Measurements from ENCODE around the gene FGGY. TPM values are rescaled to one million over a fixed set of nuclear protein-coding genes. Genes with fewer than 3 reads are reported as not detected.

FGGY gene
- total RNA-seq, 2 donors from 2014 or later, result 12.4 to 17.9 TPM

DNA sequence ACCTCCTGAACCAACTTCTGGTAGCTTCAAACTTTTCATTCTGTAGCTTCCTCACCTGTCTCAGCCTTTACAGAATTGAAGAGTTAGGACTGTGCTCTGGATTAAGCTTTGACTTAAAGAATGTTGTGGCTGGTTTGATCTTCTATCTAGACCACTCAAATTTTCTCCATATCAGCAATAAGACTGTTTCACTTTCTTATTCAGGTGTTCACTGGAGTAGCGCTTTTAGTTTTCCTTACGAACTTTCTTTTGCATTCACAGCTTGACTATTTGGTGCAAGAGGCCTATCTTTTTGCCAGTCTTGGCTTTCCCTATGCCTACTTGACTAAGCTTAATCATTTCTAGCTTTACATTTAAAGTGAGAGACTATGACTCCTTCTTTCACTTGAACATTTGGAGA lies 31.5 kb downstream of the FGGY start:
- peak overlapping the region; percentile 17 for H3K27ac Mint-ChIP-seq
- H3K27me3 Mint-ChIP-seq (ENCODE audit: low read depth), result no peaks in the 10 kb centered on the region
- peak; percentile 51 to 53 for ATAC-seq (replicated peaks in 1 of 2)

DNA sequence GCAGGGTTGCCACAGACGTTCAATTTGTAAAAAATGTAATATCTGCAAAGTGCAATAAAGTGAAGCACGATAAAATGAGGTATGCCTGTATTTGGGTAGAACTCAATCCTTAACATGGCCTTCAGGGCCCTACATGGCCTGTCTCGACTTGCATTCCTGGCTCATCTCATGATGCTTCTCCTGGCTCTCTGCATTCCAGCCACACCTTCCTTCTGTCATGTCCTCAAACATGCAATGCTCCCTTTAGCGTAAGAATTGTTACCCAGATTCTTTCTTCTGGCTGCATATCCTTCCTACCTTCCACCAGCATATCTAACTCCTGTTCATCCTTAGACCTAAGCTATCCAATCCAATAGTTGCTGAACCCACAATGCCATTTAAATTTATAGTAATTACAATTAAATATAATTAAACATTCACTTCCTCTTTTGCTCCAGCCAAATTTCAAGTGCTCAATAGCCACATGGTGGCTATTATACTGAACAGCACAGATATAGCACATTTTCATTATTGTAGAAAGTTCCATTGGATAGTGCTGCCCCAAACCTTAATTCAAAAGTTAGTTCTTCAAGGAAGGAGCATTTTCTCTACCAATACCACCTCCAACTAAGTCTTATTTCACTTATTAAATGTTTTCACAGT lies 32.6 kb downstream of the FGGY start:
- peaks cover 10% of the 10 kb centered on the region in 2 donors for H3K36me3 Mint-ChIP-seq (ENCODE audit: insufficient read depth in 2 of 2)
- H3K27me3 Mint-ChIP-seq (ENCODE audit: low read depth), result no peaks in the 10 kb centered on the region
- no peak overlapping the region for H3K27ac Mint-ChIP-seq
- H3K4me3 Mint-ChIP-seq, result no peak overlapping the region
- H3K9me3 Mint-ChIP-seq, result peaks cover 0 to 1% of the 10 kb centered on the region in 2 donors
- no peak for DNase-seq
- peaks cover 40% of the 10 kb centered on the region for H3K4me1 Mint-ChIP-seq (ENCODE audit: low read depth)
- no peak for ATAC-seq (replicated peaks in 1 of 2)

More for the DNA sequence above, 31.5 kb downstream of the FGGY start:
- H3K9me3 Mint-ChIP-seq, result peaks cover 0 to 1% of the 10 kb centered on the region in 2 donors
- DNase-seq, result no peak
- H3K36me3 Mint-ChIP-seq (ENCODE audit: insufficient read depth in 2 of 2), result peaks cover 6 to 12% of the 10 kb centered on the region in 2 donors
- peaks cover 30% of the 10 kb centered on the region for H3K4me1 Mint-ChIP-seq (ENCODE audit: low read depth)
- H3K4me3 Mint-ChIP-seq, result peak overlapping the region in 1 of 2 donors; percentile 50

DNA sequence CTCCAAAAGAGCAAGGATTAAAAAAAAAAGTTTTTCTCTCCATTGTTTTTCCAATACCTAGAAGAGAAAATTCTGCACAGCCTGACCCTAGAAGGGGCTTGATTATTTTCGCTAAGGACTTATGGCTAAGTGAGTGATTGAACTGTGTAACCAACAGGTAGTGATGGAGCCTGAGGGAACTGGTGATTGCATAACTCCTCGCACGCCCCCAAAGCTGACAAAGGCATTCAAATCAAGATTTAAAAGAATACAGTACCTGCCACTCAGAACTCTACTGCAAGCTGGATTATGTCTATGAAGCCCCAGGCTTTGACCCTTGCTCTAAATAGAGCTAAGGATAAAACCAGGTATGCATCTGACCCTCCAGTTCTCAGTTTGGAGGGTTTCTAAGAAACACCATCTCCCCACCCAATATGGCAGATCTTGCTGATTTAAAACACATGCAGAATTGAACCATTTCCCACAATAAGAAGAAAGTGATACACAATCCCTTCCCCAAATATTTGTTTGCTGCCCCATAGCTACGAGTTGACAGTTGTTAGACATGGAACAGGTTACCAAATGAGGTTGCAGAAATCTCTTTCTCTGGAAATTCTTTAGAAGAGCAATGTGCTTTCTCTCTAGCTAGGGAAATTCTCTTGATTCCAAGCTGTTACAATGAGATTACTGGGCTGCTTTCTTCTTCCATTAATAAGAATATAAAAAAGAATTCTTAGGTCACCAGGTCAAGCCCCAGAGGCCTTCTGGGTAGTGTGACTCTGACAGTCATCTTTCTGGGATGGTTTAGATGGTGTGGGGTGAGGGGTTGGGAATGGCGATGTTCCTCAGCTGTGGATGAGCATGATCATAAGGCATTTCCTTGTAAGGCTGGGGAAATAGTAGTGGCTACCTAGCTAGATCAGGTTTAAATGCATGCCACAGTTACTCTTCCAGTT lies 35.1 kb downstream of the FGGY start:
- ATAC-seq (replicated peaks in 1 of 2) (no peak), DNase-seq (no peak)
- Mint-ChIP-seq H3K27ac (peak overlapping the region; percentile 61), H3K4me1 (ENCODE audit: low read depth) (peaks cover 40% of the 10 kb centered on the region), H3K9me3 (no peaks in the 10 kb centered on the region), H3K27me3 (ENCODE audit: low read depth) (no peaks in the 10 kb centered on the region), H3K36me3 (ENCODE audit: insufficient read depth in 2 of 2) (peaks cover 4 to 7% of the 10 kb centered on the region in 2 donors), H3K4me3 (no peak overlapping the region)

DNA sequence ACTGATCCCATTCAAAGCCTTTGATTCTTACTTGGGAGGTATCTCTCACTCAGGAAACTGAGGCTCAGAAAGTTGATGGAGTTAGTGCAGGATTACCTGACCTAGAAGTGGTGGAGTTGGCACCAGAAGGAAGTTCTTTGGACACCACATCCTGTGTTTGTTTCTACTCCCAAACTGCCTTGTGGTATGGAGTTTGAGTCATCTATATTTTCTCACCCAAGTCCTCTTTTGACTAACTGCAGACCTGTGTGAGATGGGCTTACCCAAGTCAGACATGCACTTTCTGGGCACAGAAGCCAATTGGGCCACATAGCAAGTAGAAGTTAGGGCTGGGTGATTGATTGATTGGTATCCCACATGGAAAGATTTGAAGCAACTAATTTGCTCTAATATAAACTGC lies 36.1 kb downstream of the FGGY start:
- H3K27ac Mint-ChIP-seq, result peak overlapping the region; percentile 61
- H3K4me3 Mint-ChIP-seq, result peak overlapping the region; percentile 9 to 36
- H3K27me3 Mint-ChIP-seq (ENCODE audit: low read depth), result no peaks in the 10 kb centered on the region
- peaks cover 35% of the 10 kb centered on the region for H3K4me1 Mint-ChIP-seq (ENCODE audit: low read depth)
- peak; percentile 90 to 91 for ATAC-seq (replicated peaks in 1 of 2)
- H3K9me3 Mint-ChIP-seq, result no peaks in the 10 kb centered on the region
- DNase-seq, result peak; percentile 50 to 54
- peaks cover 0 to 7% of the 10 kb centered on the region in 2 donors for H3K36me3 Mint-ChIP-seq (ENCODE audit: insufficient read depth in 2 of 2)

DNA sequence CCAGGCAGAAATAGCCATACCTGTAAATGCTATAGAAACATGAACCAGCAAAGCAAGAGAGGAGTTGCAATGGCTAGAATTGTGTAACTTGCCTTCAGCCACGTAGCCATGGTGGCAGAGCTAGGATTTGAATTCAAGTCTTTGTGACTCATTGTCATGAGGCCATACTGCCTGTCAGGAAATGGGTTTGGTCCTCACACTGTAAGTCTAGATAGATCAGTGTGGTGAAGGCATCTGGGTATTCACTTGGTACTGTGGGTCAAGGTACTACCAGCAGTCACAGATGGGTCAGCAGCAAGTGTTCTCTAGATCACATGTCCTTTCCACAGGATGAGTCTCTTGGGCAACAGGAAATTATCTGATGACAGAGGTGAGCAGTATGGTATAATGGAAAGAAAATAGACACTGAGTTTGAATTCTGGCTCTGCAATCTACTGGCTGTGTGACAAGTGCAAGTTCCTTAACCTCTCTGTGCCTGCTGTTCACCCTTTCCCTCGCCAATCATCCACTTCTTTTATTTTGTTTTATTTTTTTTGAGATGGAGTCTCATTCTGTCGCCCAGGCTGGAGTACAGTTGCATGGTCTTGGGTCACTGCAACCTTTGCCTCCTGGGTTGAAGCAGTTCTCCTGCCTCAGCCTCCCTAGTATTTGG lies 36.9 kb downstream of the FGGY start:
- Mint-ChIP-seq H3K9me3 (no peaks in the 10 kb centered on the region), H3K4me1 (ENCODE audit: low read depth) (peaks cover 28% of the 10 kb centered on the region), H3K27ac (peak overlapping the region; percentile 61), H3K4me3 (peak overlapping the region; percentile 9 to 36), H3K36me3 (ENCODE audit: insufficient read depth in 2 of 2) (peaks cover 0 to 7% of the 10 kb centered on the region in 2 donors), H3K27me3 (ENCODE audit: low read depth) (no peaks in the 10 kb centered on the region)
- DNase-seq (peak; percentile 20 to 28), ATAC-seq (replicated peaks in 1 of 2) (peak; percentile 75 to 83)

DNA sequence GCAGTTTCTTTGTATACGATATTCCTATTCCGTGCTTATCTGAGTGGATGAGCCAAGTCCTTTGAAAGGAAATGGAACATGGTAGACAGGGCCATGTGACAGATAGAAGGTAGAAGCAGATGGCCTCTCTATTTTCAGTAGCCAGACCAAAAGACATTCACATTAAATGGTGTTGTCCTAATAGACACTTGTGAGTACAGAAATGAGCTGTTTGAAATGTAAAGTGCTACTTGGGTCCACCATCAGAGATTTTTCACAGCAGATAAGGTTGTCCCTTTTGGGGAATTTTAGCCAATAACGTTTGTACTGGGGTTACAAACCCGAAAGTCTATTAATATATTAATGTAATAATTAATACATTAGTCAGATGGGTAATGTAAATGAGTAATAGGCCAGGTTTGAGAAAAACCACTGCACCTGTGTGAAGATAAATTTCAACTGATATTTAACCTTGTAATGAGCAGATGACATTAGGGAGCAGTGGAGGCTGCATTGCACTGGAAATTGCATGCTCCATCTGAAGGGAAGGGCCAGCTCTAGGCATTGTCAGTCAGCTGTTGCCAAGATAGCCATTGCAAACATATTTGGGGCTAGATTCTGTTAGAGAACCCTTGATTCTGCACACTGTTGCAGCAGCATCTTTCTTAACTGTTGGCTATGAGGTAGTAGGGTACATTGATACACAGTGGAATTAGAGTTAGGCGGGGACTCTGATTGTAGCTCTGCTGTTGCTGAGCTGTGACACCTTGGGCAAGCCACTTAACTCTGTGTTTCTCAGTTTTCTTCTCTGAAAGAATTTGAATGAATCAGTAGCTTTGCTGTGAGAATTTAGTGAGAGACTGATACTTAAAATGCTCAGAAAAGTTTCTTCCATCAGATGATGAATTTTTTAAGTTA lies 43.8 kb downstream of the FGGY start:
- peaks cover 8% of the 10 kb centered on the region for H3K4me1 Mint-ChIP-seq (ENCODE audit: low read depth)
- no peak for ATAC-seq (replicated peaks in 1 of 2)
- no peak overlapping the region for H3K4me3 Mint-ChIP-seq
- H3K36me3 Mint-ChIP-seq (ENCODE audit: insufficient read depth in 2 of 2), result no peaks in the 10 kb centered on the region
- no peak overlapping the region for H3K27ac Mint-ChIP-seq
- H3K27me3 Mint-ChIP-seq (ENCODE audit: low read depth), result no peaks in the 10 kb centered on the region
- H3K9me3 Mint-ChIP-seq, result no peaks in the 10 kb centered on the region
- no peak for DNase-seq

DNA sequence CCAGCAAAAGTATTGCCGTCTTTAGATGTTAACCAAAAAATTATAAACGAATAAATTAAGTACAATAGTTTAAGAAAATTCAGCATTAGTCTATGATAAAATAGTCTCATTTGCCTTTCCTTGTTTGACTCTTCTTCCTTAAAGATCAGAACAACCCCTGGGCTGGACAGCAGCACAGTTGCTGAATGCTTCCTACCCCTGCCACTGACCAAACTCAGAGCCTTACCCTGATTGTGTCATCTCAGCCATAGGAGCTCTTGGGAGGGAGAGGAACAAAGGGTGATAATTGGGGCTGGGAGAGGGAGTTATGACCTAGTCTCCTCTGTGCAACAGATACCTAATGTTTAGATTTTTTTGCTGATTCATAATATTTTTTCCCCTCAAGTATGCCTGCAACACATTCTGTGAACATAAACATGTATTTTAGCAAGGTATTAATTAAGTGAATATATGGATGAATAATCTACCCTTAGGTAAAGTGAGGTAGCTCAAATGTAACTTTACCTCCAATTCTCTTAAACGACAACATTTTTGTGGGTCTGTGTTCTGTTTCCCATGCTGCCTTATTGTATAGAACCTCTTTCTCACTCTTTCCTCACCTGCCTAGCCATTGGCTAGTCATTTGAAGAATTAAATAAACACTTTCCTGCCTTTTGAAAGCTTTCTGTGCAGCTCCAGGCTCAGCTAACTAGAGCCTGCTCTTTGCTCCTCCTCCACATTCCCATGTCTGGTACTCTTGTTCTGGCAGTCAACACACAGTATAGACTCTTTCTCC lies 46.1 kb downstream of the FGGY start:
- Mint-ChIP-seq H3K9me3 (no peaks in the 10 kb centered on the region), H3K4me1 (ENCODE audit: low read depth) (peaks cover 8% of the 10 kb centered on the region), H3K4me3 (no peak overlapping the region), H3K36me3 (ENCODE audit: insufficient read depth in 2 of 2) (peaks cover 0 to 1% of the 10 kb centered on the region in 2 donors), H3K27me3 (ENCODE audit: low read depth) (no peaks in the 10 kb centered on the region), H3K27ac (no peak overlapping the region)
- DNase-seq (no peak), ATAC-seq (replicated peaks in 1 of 2) (no peak)

DNA sequence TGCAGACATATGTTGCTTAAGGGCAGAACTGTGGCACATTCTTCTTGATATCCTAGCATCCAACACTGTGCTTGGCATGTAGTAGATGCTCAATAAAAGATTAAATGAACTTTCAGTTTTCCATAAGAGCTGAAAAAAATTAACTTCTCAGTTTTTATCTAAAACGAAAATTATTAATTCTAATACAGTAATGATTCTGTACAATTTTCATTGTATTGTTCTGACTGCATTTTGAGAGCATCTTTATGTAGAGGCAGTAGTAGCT lies 46.6 kb downstream of the FGGY start:
- Mint-ChIP-seq H3K27me3 (ENCODE audit: low read depth) (no peaks in the 10 kb centered on the region), H3K27ac (no peak overlapping the region), H3K9me3 (no peaks in the 10 kb centered on the region), H3K4me1 (ENCODE audit: low read depth) (peaks cover 8% of the 10 kb centered on the region), H3K4me3 (no peak overlapping the region), H3K36me3 (ENCODE audit: insufficient read depth in 2 of 2) (peaks cover 0 to 1% of the 10 kb centered on the region in 2 donors)
- DNase-seq (no peak), ATAC-seq (replicated peaks in 1 of 2) (no peak)

DNA sequence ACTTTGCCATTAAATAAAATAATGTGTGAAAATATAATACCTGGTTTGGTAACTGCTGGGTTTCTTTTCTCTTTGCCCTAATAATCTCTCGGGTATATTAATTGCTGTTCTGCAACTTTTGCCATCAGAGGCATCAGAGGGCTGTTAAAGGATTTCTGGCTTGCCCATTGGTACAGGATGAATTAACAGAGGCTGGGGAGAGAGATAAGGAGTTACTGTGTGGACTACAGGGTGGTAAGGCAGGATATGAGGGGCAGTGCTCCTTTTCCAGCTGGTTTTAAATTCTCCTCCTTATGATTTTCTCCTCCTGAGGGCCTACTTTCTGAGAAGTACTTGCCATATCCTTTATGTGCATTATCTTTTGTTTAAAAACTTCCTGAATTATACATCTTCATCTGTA lies 48.3 kb downstream of the FGGY start:
- ATAC-seq (replicated peaks in 1 of 2) (no peak), DNase-seq (no peak)
- Mint-ChIP-seq H3K9me3 (no peaks in the 10 kb centered on the region), H3K4me1 (ENCODE audit: low read depth) (peaks cover 2% of the 10 kb centered on the region), H3K27ac (no peak overlapping the region), H3K36me3 (ENCODE audit: insufficient read depth in 2 of 2) (peaks cover 0 to 1% of the 10 kb centered on the region in 2 donors), H3K4me3 (no peak overlapping the region), H3K27me3 (ENCODE audit: low read depth) (no peaks in the 10 kb centered on the region)

DNA sequence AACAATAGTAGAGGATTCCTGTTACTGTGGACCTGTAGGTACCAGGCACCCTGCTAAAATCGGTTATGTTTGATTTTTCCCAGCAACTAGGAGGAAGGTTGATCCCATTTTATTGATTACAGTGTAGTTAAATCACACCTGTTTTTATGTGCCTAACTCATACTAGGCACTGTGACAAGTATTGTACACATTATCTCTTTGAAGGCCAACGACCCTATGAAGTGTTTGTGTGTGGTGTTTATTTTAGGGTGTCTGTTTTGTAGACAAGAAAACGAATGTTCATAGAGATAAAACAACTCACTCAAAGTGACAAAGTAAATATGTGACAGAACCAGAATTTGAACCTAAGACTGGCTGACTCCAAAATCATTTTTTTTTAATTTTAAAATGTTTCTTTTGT lies 49.5 kb downstream of the FGGY start:
- no peak overlapping the region for H3K4me3 Mint-ChIP-seq
- H3K4me1 Mint-ChIP-seq (ENCODE audit: low read depth), result no peaks in the 10 kb centered on the region
- H3K27me3 Mint-ChIP-seq (ENCODE audit: low read depth), result no peaks in the 10 kb centered on the region
- no peak overlapping the region for H3K27ac Mint-ChIP-seq
- DNase-seq (no peak), ATAC-seq (replicated peaks in 1 of 2) (no peak)
- H3K36me3 Mint-ChIP-seq (ENCODE audit: insufficient read depth in 2 of 2), result peaks cover 0 to 1% of the 10 kb centered on the region in 2 donors
- H3K9me3 Mint-ChIP-seq, result no peaks in the 10 kb centered on the region

DNA sequence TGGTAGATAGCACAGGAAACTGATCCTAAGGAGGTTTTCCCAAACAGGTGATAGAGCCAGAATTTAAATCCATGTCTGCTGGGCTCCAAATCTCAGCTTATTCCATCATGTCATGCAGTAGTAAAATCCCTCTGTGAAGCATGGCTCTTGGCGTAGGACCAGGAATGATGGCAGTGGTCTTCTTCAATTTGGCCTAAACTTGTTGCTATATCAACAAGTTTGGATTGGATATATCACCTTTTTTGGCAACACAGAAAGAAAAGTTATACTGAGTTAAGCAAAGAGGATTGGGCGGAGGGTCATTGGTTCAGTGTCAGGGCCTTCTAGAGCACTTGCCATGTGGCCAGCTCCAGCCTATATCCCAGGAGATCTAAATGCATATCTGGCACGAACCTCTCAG lies 52.2 kb downstream of the FGGY start:
- H3K4me3 Mint-ChIP-seq, result no peak overlapping the region
- H3K27ac Mint-ChIP-seq, result no peak overlapping the region
- H3K4me1 Mint-ChIP-seq (ENCODE audit: low read depth), result peaks cover 6% of the 10 kb centered on the region
- H3K36me3 Mint-ChIP-seq (ENCODE audit: insufficient read depth in 2 of 2), result peaks cover 0 to 1% of the 10 kb centered on the region in 2 donors
- DNase-seq (no peak), ATAC-seq (replicated peaks in 1 of 2) (no peak)
- no peaks in the 10 kb centered on the region for H3K9me3 Mint-ChIP-seq
- H3K27me3 Mint-ChIP-seq (ENCODE audit: low read depth), result no peaks in the 10 kb centered on the region

DNA sequence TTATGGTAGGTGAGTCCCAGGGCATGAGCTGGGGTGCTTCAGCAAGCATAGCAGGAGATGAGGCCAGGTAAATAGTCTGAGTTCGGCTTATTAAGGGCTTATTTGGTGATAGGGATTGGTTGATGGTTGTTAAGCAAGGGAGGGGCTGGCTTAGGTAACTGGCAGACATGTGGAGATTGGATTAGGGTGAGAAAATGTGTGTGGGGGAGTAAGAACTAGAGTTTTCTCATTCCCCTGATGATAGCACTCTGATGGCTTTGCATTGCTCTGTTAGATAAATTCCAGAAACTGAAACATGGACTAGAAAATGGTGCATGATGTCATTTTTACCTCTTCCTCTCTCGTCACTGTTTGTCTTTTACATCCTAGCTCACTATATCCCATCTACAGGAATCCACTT lies 53.6 kb downstream of the FGGY start:
- Mint-ChIP-seq H3K9me3 (no peaks in the 10 kb centered on the region), H3K4me3 (no peak overlapping the region), H3K4me1 (ENCODE audit: low read depth) (peaks cover 21% of the 10 kb centered on the region), H3K27me3 (ENCODE audit: low read depth) (no peaks in the 10 kb centered on the region), H3K36me3 (ENCODE audit: insufficient read depth in 2 of 2) (peaks cover 0 to 1% of the 10 kb centered on the region in 2 donors), H3K27ac (no peak overlapping the region)
- ATAC-seq (replicated peaks in 1 of 2) (no peak), DNase-seq (no peak)
